Measurements from ENCODE around the gene XXYLT1.

GRCh38 chr3:195296662-195297061 lies 25.7 kb upstream of the XXYLT1 start:
- TF ChIP-seq CTCF (conservative IDR thresholded peaks at IDR 0.05; ENCODE audit: low read depth, low read length) (no peak), EZH2 (IDR thresholded peaks at IDR 0.05; ENCODE audit: borderline replicate concordance, low read depth, low read length, poor library complexity, severe bottlenecking) (no peak)
